ENCODE data around the gene PPP4R3A.
A peak's percentile ranks its signal among the peaks of the same experiment; 100 is the strongest.

Gene PPP4R3A

DNA sequence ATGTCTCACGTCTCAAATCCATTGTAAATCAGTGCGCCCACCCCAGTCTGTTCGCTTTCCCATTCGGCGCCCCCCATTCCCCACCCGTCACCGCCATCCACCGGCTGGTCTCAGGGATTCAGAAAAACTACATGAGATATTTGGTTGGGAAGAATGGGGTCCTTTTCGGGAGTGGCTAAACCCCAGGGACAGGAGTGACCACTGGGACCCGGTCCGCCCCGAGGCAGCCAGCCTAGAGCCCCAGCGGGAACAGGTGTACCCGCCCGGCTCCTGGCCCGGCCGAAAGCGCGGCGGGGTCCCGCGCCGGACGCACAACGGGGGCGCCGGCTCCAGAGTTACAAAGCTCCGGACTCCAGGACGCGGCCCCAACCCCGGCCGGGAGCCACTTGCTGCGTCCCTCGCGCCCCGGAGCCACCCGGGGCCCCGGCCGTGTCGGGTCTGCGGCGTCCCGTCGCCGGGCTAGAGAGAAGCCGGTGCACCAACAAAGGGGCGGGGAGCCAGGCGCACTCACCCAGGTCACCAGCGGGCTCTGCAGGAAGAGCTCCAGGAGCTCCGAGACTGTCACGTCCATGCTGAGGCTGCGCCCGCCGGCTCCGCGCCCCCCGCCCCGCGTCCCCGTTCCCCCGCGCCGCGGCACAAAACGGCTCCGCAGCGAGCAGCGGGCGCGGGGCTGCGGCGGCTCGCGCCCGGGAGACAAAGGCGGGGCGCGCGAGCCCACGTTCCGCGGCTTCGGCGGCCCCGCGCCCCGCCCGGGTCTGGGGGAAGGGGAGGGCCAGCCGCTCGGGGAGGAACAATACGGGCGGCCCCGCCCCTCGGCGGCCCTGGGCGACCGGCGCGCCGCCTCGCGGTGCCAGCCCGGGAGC is 92.8 kb downstream of the PPP4R3A start, which contains the start of gene CCDC88C:
CCDC88C (minus strand) TSS at position 701 of the 863 bp plus-strand sequence; CDS start at position 571, 130 bp downstream.
- TF ChIP-seq, protein P1, sequence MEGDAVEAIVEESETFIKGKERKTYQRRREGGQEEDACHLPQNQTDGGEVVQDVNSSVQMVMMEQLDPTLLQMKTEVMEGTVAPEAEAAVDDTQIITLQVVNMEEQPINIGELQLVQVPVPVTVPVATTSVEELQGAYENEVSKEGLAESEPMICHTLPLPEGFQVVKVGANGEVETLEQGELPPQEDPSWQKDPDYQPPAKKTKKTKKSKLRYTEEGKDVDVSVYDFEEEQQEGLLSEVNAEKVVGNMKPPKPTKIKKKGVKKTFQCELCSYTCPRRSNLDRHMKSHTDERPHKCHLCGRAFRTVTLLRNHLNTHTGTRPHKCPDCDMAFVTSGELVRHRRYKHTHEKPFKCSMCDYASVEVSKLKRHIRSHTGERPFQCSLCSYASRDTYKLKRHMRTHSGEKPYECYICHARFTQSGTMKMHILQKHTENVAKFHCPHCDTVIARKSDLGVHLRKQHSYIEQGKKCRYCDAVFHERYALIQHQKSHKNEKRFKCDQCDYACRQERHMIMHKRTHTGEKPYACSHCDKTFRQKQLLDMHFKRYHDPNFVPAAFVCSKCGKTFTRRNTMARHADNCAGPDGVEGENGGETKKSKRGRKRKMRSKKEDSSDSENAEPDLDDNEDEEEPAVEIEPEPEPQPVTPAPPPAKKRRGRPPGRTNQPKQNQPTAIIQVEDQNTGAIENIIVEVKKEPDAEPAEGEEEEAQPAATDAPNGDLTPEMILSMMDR (IDR thresholded peaks at IDR 0.05; ENCODE audit: low read depth, low read length, missing control alignments) = no peak
- in situ Hi-C loops (cut with HindIII; ENCODE audit: low sequenced_read_pairs) = no loop called here
- no peak for DNase-seq (ENCODE audit: low read depth)
- H3K4me3 ChIP-seq (ENCODE audit: low read depth, low read length) = peak within 1 kb of the TSS; percentile 38

DNA sequence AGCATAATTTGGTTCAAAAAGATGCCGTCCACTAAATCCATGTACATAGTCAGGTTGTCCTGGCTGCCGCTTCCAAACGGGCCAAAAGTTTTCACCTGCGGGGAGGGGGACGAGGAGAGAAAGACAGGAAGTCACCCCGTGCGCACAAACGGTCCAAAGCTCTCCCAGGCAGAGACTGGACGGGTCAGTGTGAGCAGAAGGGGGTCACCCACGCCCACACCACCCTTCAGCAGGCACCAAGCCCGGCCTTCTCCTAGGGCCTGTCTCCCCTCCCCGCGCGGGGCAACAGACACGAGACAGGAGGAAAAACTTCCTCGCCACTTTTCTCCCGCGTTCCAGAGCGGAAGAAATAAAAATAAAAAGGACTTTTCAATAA is 93.4 kb downstream of the PPP4R3A start:
- in situ Hi-C loops (cut with HindIII; ENCODE audit: low sequenced_read_pairs) = no loop called here
- TF ChIP-seq, protein P1 (IDR thresholded peaks at IDR 0.05; ENCODE audit: low read depth, low read length, missing control alignments) = no peak
- no peak overlapping the region for H3K4me3 ChIP-seq (ENCODE audit: low read depth, low read length)
- no peak for DNase-seq (ENCODE audit: low read depth)

DNA sequence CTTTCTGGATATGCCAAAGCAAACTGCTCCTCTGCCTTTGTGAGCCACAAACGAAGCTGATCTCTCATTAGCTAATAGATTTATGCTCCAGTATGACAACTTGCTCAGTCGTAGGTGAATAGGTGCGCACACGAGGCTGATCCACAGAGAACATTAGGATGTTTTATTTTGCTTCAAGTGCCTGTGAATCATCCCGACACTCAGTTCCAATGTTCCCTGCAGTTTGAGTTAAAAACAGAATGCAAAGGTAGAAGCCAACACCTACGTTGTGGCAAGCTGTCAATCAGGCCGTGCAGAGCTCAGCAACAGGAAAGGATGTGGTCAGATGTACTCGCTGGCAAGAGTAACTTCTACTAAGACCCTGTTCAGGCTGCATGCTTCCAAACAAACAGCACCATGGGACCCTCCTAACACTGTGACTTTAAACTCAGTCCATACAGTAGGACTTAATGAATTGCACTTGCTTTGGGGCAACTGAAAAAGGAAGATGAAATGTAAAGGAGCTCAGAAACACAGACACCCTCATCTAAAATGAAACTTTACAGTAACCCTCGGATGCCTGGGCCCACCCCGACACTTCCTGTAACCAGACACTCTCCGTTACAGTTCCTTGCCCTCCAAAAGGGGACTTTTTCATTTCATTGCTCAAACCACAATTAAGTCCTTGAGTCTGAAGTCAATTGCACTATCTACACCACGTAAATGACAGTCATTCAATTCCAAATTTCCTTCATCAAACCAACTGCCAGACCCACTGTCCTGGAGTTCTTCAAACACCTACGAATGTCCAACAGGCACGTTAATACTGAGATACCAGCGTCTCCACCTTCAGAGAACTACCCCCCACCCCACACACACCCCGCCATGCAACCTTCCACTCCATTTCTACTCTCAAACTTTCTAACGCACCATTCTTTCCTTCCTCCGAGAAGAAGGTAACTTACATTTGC is 94.0 kb downstream of the PPP4R3A start:
- H3K4me3 ChIP-seq (ENCODE audit: low read depth, low read length) = no peak overlapping the region
- TF ChIP-seq, protein P1 (IDR thresholded peaks at IDR 0.05; ENCODE audit: low read depth, low read length, missing control alignments) = no peak
- in situ Hi-C loops (cut with HindIII; ENCODE audit: low sequenced_read_pairs) = no loop called here
- no peak for DNase-seq (ENCODE audit: low read depth)

DNA sequence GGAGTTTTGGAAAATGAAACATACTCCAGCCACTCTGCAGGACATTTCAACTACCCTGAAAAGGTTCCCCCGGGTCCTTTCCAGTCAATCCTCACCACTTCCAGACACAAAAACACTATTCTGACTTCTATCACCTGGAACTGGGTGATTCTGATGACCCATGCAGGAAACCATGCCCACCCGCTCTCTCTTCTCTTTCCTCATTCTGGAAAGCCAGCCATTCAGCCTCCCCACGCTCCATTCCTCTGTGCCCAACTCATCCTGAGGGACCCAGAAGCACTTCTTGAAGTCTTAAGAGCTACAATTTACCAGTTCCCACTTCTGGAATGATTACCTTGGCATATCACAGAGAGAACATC is 95.7 kb downstream of the PPP4R3A start:
- TF ChIP-seq, protein P1 (IDR thresholded peaks at IDR 0.05; ENCODE audit: low read depth, low read length, missing control alignments) = no peak
- no peak for DNase-seq (ENCODE audit: low read depth)
- no peak overlapping the region for H3K4me3 ChIP-seq (ENCODE audit: low read depth, low read length)
- in situ Hi-C loops (cut with HindIII; ENCODE audit: low sequenced_read_pairs) = no loop called here

DNA sequence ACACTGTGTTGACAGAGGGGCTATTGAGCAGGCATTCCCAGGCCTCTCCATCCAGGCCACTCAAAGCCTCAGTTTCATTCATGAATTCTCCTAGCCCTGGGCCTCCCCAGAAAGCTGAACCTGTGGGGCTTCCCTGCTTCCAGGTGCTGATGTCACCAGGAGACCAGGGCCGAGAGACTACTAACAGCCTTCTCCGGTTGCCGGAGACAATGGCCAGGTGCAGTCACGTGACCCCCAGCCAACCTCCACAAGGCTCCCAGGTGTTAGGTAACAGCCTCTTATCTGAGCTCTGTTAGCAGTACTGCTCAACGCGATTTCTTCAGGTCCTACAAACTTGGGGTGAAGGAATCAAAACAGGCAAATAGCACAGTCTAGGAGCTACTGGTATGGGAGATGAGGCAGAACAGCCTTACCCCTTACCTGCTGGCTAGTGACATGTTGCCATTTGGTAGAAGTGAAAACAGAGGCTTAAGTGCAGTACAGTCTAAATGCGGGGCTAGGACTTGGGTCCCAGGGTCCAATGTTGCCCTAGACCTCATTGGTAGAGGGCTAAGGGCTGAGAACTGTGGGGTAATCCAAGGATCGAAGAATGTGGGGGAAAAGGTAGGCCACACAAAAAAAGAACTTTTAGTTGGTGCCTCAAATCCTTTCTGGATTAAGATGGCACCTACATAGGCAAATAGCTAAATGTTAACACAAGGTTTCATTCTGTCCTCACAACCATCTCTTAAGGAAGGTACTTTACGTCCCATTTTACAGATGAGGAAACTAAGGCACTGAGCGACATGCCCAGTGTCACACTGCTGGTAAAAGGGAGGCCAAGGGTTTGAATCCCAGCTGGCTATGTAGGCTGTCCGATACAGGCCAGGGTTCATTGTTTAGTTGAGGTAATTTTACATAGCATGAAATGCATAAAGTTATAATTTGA is 96.3 kb downstream of the PPP4R3A start:
- in situ Hi-C loops (cut with HindIII; ENCODE audit: low sequenced_read_pairs) = no loop called here
- H3K4me3 ChIP-seq (ENCODE audit: low read depth, low read length) = no peak overlapping the region
- no peak for DNase-seq (ENCODE audit: low read depth)
- TF ChIP-seq, protein P1 (IDR thresholded peaks at IDR 0.05; ENCODE audit: low read depth, low read length, missing control alignments) = no peak
